Measurements from ENCODE around the gene BMP3. TPM values are rescaled to one million over a fixed set of nuclear protein-coding genes. Genes with fewer than 3 reads are reported as not detected.

Gene BMP3
- total and polyA plus RNA-seq, 2 of the 13 experiments (the other 11 are each of a cell fraction or from before 2014, with no cell fraction given): not detected

DNA sequence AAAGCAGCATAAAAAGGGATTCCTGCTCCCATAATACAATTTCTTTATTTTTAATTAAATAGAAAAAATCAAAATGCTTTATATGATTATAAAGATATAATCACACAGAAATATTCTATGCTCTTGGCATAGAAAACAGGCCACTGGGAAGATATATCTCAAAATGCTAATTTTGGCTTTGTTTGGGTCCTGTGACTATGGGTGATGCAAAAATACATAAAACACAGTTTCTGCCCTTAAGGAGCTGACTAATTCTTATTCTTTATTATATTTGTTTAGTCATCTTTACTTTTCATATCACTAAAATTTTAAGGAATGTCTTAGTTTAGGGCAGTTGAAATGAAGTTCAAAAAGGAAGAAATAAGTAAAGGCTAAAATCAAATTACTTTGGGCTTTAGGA is 7.0 kb upstream of the BMP3 start:
- DNase-seq (ENCODE audit: low spot score): no peak
- POLR2A ChIA-PET: no interaction called here
- no peak for TF ChIP-seq MAF1 (CRISPR knock-in tag; IDR thresholded peaks at IDR 0.05; ENCODE audit: borderline replicate concordance)
- TF ChIP-seq, protein P1, sequence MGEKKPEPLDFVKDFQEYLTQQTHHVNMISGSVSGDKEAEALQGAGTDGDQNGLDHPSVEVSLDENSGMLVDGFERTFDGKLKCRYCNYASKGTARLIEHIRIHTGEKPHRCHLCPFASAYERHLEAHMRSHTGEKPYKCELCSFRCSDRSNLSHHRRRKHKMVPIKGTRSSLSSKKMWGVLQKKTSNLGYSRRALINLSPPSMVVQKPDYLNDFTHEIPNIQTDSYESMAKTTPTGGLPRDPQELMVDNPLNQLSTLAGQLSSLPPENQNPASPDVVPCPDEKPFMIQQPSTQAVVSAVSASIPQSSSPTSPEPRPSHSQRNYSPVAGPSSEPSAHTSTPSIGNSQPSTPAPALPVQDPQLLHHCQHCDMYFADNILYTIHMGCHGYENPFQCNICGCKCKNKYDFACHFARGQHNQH (CRISPR knock-in tag; IDR thresholded peaks at IDR 0.05): no peak
- TF ChIP-seq, protein P2, sequence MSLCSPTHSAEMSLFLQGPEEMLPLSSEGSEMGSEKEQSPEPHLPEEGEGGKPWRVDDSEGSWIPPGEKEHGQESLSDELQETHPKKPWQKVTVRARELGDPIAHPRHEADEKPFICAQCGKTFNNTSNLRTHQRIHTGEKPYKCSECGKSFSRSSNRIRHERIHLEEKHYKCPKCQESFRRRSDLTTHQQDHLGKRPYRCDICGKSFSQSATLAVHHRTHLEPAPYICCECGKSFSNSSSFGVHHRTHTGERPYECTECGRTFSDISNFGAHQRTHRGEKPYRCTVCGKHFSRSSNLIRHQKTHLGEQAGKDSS (CRISPR knock-in tag; IDR thresholded peaks at IDR 0.05; ENCODE audit: borderline replicate concordance, low read depth): no peak
- no peak for TF ChIP-seq ZFP1 (CRISPR knock-in tag; IDR thresholded peaks at IDR 0.05)
- TF ChIP-seq ZNF333 (CRISPR knock-in tag; IDR thresholded peaks at IDR 0.05; ENCODE audit: borderline replicate concordance): no peak
- no peak for TF ChIP-seq SAFB2 (CRISPR knock-in tag; IDR thresholded peaks at IDR 0.05; ENCODE audit: borderline replicate concordance, low read depth)
- no peak for TF ChIP-seq IRF2 (CRISPR knock-in tag; IDR thresholded peaks at IDR 0.05)
- TF ChIP-seq ZNF260 (CRISPR knock-in tag; IDR thresholded peaks at IDR 0.05; ENCODE audit: borderline replicate concordance, low read depth): no peak
- TF ChIP-seq RFX1 (IDR thresholded peaks at IDR 0.05): no peak
- no peak for TF ChIP-seq POLR2A (IDR thresholded peaks at IDR 0.05; ENCODE audit: insufficient read depth in 1 of 2, low read depth in 2 of 2, low read length in 2 of 2)
- no peak for TF ChIP-seq ZSCAN31 (CRISPR knock-in tag; IDR thresholded peaks at IDR 0.05; ENCODE audit: low read depth)
- TF ChIP-seq, protein P3, sequence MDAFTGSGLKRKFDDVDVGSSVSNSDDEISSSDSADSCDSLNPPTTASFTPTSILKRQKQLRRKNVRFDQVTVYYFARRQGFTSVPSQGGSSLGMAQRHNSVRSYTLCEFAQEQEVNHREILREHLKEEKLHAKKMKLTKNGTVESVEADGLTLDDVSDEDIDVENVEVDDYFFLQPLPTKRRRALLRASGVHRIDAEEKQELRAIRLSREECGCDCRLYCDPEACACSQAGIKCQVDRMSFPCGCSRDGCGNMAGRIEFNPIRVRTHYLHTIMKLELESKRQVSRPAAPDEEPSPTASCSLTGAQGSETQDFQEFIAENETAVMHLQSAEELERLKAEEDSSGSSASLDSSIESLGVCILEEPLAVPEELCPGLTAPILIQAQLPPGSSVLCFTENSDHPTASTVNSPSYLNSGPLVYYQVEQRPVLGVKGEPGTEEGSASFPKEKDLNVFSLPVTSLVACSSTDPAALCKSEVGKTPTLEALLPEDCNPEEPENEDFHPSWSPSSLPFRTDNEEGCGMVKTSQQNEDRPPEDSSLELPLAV (CRISPR knock-in tag; conservative IDR thresholded peaks at IDR 0.05; ENCODE audit: low read depth): no peak
- no peak for TF ChIP-seq ZNF772 (CRISPR knock-in tag; IDR thresholded peaks at IDR 0.05)
- TF ChIP-seq, protein P4, sequence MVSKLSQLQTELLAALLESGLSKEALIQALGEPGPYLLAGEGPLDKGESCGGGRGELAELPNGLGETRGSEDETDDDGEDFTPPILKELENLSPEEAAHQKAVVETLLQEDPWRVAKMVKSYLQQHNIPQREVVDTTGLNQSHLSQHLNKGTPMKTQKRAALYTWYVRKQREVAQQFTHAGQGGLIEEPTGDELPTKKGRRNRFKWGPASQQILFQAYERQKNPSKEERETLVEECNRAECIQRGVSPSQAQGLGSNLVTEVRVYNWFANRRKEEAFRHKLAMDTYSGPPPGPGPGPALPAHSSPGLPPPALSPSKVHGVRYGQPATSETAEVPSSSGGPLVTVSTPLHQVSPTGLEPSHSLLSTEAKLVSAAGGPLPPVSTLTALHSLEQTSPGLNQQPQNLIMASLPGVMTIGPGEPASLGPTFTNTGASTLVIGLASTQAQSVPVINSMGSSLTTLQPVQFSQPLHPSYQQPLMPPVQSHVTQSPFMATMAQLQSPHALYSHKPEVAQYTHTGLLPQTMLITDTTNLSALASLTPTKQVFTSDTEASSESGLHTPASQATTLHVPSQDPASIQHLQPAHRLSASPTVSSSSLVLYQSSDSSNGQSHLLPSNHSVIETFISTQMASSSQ (IDR thresholded peaks at IDR 0.05; ENCODE audit: low read depth): no peak
- TF ChIP-seq, protein P4 (CRISPR knock-in tag; IDR thresholded peaks at IDR 0.05; ENCODE audit: borderline replicate concordance): no peak
- no peak for TF ChIP-seq ZIK1 (CRISPR knock-in tag; IDR thresholded peaks at IDR 0.05; ENCODE audit: borderline replicate concordance, low read depth)
- TF ChIP-seq ZNF562 (CRISPR knock-in tag; IDR thresholded peaks at IDR 0.05; ENCODE audit: borderline replicate concordance): no peak
- TF ChIP-seq CENPT (CRISPR knock-in tag; IDR thresholded peaks at IDR 0.05; ENCODE audit: low read depth): no peak
- TF ChIP-seq, protein P5, sequence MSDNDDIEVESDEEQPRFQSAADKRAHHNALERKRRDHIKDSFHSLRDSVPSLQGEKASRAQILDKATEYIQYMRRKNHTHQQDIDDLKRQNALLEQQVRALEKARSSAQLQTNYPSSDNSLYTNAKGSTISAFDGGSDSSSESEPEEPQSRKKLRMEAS (IDR thresholded peaks at IDR 0.05): no peak
- intact Hi-C loops (cut with micrococcal nuclease; ENCODE audit: unreplicated experiment): no loop called here
- in situ Hi-C loops (cut with HindIII; ENCODE audit: extremely low pct_ligation_motif_present, low pct_unique_long_range_greater_than_20kb): no loop called here
- no peak for ATAC-seq
- Histone ChIP-seq H3K4me2 (ENCODE audit: low read depth, low read length) (no peak overlapping the region), H3K27ac (ENCODE audit: extremely low read length, insufficient read depth, low read length) (no peak overlapping the region), H3K79me2 (ENCODE audit: insufficient read depth, low read length) (no peaks in the 10 kb centered on the region), H2AFZ (ENCODE audit: low read length) (no peak overlapping the region), H3K9ac (ENCODE audit: insufficient read depth, low read depth, low read length) (no peak overlapping the region), H3K36me3 (replicated peaks in 1 of 2; ENCODE audit: control insufficient read depth in 1 of 2, insufficient read depth in 2 of 2, low read length in 2 of 2) (no peaks in the 10 kb centered on the region), H3K4me1 (ENCODE audit: insufficient read depth, low read length) (no peaks in the 10 kb centered on the region), H4K20me1 (ENCODE audit: insufficient read depth, low read length) (no peaks in the 10 kb centered on the region), H3K27me3 (ENCODE audit: control insufficient read depth in 1 of 2, insufficient read depth in 2 of 2, low read length in 2 of 2) (no peaks in the 10 kb centered on the region), H3K9me3 (ENCODE audit: low read length) (no peaks in the 10 kb centered on the region), H3K4me3 (replicated peaks in 1 of 3; ENCODE audit: insufficient read depth in 1 of 3, low read depth in 2 of 3, low read length in 3 of 3) (no peak overlapping the region)
- CTCF ChIA-PET (ENCODE audit: low intra/inter-chr PET ratio, low total read pairs): no interaction called here
- BruUV-seq (replicated peaks): no TSS peak
- no peak for FAIRE-seq

Measured in HepG2 (cell line).